T1000 (cell line): ENCODE data around the gene GTF2IRD1.
A peak's percentile ranks its signal among the peaks of the same experiment; 100 is the strongest.
"Not testable (repeated sequence)": the region's sequence is repeated elsewhere in the genome, so short reads cannot be mapped to it uniquely, and the experiment has no call there.

ENCODE experiments used
- DNase-seq: peaks from one replicate; lab custom pipeline; 2025; ENCODE audit warnings: mixed read lengths; lab: John Stamatoyannopoulos, UW

The GTF2IRD1 gene, protein sequence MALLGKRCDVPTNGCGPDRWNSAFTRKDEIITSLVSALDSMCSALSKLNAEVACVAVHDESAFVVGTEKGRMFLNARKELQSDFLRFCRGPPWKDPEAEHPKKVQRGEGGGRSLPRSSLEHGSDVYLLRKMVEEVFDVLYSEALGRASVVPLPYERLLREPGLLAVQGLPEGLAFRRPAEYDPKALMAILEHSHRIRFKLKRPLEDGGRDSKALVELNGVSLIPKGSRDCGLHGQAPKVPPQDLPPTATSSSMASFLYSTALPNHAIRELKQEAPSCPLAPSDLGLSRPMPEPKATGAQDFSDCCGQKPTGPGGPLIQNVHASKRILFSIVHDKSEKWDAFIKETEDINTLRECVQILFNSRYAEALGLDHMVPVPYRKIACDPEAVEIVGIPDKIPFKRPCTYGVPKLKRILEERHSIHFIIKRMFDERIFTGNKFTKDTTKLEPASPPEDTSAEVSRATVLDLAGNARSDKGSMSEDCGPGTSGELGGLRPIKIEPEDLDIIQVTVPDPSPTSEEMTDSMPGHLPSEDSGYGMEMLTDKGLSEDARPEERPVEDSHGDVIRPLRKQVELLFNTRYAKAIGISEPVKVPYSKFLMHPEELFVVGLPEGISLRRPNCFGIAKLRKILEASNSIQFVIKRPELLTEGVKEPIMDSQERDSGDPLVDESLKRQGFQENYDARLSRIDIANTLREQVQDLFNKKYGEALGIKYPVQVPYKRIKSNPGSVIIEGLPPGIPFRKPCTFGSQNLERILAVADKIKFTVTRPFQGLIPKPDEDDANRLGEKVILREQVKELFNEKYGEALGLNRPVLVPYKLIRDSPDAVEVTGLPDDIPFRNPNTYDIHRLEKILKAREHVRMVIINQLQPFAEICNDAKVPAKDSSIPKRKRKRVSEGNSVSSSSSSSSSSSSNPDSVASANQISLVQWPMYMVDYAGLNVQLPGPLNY

DNA sequence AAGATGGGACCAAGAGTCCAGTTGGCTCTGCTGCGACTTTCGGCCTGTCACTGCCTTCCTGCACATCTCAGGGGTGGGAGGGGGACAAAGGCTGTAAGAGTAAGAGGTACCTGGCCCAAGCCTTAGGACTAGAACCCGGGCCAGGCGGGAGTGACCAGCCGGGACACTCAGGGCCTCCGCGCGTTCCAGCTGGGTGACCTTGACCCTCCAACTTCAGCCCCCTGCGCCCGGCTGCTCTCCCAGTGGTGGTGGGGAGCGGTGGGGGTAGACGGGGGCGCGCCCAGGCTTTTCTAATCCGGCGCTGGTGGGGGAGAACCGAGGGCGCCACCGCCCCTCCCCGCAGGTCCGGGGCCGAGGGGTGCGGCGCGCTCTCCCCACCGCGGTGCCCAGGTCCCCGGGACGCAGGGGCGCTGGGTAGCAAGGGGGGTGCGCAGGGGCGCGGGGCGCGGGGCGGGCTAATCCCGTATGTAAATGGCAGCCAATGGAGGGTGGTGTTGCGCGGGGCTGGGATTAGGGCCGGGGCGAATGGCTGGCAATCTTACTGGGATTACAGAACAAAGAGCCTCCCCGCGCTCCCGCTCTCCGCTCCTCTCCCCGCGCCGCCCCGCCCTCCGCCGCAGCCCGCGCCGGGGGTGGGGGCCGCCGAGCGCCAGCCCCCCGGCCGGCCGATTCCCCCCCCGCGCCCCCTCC is at the start of gene GTF2IRD1:
Gene GTF2IRD1 (plus strand): TSS at position 585 of the 690 bp plus-strand sequence. CDS start 54,175 bp downstream, outside the sequence.
- DNase-seq: peak; percentile 43

DNA sequence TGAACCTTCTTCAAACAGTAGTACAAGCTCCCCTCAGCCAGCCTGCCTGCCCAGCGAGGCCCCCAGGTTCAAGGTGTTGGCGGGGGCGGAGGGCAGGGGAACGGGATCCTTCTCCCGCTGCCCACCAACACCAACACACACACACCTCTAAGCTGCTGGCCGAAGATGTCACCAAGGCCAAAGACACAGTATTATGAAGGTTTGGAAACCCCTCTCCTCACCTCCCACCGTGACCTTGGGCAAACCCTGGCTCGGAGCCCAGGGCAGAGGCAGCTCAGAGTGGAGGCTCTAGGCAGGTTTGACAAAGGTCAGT is 49.4 kb upstream of the GTF2IRD1 start:
- no peak for DNase-seq

DNA sequence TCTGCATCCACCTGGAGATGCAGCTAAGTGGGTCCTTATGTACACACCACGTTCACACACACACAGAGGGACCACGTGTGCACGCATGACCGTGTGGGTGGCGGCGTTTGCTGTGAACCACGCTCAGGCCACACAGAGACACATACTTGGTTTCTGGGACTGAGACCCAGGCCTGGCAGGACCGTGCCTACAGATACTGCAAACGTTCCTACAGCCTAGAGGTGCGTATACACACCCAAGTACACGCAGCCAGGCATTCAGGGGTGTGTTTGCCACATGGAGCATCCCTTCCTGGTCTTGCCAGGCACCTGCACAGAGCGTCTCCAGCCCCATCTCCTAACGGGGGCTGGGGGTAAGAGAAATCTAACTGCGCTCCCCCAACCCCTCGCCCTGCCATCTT is 49.0 kb upstream of the GTF2IRD1 start:
- no peak for DNase-seq

DNA sequence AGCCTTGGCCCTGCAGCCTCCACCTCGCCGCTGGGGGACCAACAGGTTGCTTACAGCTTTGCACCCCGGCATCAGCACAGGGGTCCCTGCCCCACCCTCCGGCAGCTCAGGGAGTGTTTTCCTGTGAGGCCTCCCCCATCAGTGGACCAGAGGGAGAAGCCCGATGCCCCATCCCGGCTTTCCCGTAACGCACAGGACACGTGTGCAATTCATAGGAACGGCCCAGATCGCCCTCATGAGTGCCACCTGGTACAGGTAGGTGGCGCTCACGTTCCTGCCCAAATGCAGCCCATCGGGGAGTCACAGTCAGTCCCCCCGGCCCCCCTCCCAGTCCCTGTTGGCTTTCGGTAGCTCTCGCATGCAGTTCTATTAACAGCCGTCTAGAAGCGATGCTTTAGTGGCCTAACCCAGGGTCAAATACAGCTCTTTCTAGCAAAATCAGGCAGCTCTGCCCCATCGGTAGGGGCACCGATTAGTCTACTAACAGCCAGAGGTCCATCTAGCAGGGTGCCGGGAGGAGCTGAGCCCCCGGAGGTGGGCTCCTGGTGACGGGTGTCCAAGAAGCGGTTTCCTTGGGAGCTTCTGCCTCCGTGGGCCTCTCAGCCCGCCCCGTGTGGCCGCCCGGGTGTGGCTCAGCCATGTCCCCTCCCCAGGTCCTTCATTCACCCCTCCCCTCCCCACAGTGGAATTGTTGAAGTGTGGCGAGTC is 48.4 kb upstream of the GTF2IRD1 start:
- DNase-seq: no peak

DNA sequence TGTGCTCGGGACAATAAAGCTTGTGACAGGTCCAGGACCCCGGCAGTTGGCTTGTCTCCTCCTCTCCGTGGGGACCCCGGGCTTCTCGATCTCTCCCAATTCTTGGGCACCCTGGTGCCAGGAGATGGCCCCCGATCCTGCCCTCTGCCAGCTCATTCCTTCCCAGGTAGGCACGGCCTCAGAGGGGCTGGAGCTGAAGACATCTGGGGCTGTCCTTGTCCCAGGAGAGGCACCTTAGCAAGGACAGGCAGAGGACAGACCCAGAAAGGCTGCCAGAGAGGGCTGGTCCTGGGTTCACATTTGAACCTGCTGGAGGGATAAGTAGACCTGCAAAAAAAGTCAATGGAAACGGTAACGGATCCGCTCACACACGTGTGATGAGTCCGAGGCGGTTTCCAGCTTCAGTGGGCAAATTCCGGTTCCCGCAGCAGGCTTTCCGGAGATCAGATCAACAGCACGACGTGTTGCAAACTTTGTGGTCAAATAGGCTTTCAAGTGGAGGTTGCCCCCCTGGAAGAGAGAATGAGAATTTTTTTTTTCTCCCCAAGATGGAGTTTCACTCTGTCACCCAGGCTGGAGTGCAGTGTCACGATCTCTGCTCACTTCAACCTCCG is 47.7 kb upstream of the GTF2IRD1 start:
- no peak for DNase-seq

DNA sequence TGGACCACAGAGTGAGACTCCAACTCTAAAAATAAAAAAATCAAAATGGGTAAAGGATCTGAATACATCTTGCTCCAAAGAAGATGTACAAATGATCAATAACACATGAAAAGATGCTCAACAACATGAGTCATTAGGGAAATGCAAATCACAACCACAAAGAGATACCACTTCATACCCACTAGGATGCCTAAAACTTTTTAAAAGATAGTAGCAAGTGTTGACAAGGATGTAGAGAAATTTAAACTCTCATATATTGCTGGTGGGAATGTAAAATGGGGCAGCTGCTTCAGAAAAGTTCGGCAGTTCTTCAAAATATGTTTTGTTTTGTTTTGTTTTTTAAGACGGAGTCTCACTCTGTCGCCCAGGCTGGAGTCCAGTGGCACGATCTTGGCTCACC is 45.7 kb upstream of the GTF2IRD1 start:
- DNase-seq: no peak

DNA sequence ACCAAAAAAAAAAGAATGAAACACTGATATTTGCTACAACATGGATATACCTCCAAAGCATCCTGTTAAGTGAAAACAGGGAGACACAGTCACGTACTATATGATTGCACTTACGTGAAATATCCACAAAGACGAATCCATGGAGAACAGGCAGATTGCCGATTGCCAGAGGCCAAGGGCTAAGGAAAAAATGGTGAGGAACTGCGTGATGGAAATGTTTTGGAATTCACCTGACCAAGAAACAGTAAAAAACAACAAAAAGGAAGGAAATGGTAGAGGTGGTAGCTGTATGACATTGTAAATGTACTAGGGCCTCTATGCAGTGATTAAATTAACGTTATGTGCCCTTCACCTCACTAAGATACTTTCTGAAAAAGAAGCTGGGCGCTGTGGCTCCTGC is 44.1 kb upstream of the GTF2IRD1 start:
- DNase-seq: no peak

DNA sequence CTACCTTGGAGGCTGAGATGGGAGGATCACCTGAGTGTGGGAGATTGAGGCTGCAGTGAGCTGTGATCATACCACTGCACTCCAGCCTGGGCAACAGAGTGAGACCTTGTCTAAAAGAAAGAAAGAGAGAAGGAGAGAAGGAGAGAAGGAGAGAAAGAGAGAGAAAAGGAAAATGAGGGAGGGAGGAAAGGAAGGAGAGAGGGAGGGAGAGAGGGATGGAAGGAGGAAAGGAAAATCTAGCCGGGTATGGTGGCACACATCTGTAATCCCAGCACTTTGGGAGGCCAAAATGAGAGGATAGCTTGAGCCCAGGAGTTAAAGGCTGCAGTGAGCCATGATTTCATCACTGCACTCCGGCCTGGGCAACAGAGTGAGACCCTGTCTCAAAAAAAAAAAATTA is 42.9 kb upstream of the GTF2IRD1 start:
- no peak for DNase-seq

DNA sequence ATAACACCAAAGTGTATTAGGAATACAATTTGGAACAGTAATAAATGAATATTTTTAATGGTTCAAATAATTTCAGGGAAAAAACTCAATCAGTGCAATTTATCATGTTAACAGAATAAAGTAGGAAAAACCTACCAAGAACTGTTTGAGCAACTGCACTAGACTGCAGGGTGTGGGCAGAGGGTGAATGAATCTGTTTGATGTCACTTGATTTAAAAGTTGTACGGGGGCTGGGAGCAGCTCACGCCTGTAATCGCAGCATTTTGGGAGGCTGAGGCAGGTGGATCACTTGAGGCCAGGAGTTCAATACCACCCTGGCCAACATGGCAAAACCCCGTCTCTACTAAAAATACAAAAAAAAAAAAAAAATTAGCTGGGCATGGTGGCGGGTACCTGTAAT is 42.1 kb upstream of the GTF2IRD1 start:
- DNase-seq: not testable (repeated sequence)

DNA sequence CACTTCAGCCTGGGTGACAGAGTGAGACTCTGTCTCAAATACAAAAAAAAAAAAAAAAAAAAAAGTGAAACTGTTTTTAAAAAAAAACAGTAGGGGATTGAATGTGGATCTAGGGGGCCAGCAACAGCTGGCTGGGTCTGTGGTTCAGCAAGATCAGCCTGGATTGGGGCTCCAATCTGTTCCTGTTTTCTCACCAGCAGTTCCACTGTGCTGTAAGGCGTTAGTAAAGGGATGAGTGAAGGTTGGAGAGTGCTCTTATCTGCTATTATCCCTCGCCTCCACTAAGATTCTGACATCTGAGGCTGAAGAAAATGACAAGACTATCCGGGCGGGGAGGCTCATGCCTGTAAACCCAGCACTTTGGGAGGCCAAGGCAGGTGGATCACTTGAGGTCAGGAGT is 41.6 kb upstream of the GTF2IRD1 start:
- DNase-seq: no peak

DNA sequence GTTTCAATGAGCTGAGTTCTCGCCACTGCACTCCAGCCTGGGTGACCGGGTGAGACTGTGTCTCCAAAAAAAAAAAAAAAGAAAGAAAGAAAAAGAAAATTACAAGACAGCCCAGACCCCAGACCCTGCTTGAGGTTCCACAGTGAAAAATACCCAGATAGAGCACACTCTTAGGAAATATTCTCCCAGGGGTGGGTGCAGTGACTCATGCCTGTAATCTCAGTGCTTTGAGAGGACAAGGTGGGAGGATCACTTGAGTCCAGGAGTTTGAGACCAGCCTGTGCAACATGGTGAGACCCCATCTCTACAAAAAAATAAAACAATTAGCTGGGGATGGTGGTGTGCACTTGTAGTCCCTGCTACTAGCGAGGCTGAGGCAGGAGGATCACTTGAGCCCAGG is 41.1 kb upstream of the GTF2IRD1 start:
- DNase-seq: no peak

DNA sequence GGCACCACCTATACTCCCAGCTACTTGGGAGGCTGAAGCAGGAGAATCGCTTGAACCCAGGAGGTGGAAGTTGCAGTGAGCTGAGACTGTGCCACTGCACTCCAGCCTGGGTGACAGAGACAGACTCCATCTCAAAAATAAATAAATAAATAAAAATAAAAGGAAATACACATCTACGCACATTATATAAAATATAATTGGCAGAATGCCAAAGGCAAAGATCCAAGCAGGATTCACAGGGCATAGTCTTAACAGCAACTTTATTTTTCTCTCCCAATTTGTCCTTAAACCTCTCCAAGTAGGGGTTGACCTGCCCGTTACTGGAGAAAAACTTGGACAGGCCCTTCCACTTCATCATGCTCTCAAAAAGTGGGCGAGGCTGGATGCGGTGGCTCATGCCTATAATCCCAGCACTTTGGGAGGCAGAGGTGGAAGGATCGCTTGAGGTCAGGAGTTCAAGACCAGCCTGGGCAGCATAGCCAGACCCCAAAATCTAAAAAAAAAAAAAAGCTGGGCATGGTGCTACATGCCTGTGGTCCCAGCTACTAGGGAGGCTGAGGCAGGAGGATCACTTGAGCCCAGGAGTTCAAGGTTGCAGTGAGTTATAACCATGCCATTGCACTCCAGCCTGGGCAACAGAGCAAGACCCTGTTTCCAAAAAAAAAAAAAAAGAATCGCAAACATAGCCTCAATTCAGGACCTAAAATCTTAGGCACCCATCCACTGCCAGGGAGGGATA is 38.9 kb upstream of the GTF2IRD1 start:
- not testable (repeated sequence) for DNase-seq

DNA sequence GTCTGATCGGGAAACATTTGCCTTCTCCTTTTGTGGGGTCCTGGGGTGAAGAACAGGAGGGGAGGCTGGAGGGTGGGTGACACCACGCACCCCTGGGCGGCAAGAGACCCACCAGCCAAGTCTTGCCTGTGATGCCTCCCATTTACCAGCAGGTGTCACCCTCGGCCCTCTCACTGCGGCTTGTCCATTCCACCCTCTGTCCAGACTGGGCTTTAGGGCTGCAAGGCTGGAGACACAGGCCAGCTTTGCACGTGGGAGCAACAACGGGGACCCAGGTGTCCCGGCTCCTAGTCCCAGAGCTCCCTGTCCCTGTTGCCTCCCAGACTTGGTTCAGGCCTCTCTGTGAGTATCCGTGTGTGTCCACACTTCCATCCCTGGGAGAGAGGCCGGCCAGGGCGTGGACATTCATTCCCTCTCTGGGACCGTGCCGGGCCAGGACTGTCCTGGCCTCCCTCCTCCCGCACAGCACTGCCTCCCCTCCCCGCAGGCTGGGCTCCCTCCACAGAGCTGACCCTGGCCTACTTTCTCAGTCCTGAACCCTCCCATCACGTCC is 36.2 kb upstream of the GTF2IRD1 start:
- peak; percentile 40 for DNase-seq

DNA sequence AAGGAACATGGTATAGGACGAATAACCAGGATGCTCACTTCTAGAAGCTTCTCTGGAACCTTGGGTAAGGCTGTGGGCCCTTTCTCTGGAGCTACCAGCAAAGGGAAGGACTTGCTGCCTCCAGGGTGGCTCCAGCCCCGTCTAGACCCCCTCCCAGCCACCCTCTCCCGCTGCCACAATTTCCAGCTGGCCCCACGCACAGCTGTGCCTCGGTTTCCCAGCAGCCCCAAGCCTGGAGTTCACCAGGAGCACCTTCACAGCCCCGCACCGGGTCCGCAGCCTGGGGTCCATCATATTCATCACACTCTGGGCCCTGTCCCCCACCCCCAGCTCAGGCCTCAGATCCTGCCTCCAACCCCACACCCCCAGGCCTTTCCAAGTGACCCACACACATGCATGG is 35.6 kb upstream of the GTF2IRD1 start:
- DNase-seq: no peak

DNA sequence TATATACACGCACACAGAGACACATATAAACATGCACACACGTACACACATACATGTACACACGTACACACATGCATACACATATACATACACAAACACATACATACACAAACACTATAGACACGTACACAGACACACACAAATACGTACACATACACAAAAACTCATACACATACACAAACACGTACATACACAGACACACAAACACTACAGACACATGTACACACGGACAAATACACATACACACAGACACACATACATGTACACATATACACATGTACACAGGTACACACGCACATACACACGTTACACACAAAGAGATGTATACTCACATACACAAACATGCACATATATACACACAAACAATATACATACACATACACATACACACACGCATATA is 35.2 kb upstream of the GTF2IRD1 start:
- no peak for DNase-seq

DNA sequence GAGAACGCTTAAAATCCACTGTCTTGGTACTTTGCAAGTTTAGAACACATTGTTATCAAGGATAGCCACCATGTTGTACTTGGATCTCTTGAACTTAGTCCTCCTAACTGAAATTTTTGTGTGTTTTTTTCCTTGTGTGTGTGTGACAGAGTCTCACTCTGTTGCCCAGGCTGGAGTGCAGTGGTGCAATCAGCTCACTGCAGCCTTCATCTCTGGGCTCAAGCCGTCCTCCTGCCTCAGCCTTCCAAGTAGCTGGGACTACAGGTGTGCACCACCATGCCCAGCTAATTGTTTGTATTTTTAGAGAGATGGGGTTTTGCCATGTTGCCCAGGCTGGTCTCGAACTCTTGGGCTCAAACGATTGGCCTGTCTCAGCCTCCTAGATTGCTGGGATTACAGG is 34.5 kb upstream of the GTF2IRD1 start:
- not testable (repeated sequence) for DNase-seq

DNA sequence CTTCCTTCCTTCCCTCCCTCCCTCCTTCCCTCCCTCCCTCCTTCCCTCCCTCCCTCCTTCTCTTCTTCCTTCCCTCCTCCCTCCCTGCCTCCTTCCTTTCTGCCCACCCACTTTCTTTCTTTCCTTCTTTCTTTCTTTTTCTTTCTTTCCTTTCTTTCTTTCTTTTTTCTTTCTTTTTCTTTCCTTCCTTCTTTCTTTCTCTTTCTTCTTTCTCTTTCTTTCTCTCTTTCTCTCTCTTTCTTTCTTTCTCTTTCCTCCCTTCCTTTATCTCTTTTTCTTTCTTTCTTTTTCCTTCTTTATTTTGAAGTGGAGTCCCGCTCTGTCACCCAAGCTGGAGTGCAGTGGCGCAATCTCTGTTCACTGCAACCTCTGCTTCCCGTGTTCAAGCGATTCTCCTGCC is 33.7 kb upstream of the GTF2IRD1 start:
- no peak for DNase-seq

DNA sequence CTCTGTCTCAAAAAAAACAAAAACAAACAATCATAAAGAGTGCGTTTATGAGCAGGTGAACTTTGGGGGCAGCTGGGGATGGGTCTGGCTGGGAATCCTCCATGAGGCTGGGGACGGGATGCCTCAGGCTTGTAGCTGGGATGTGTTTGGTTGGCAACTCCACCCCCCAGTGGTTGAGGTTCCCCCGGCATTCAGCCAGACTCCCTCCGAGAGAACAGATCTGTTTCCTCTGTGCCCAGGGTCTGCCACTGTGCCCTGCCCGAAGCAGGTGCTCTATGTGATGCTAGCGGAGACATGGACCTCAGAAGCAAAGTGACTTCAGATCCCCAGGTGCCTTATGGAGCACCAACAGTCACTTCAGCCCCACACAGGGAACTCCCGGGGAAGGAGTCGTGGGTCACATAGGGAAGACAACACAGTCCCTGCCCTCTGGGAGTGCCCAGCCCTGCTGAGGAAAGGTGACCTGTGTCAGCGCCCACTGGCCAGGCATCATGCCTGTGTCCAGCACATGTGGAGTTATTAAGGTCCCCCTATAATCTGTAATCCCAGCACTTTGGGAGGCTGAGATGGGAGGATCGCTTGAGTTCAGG is 29.3 kb upstream of the GTF2IRD1 start:
- no peak for DNase-seq

DNA sequence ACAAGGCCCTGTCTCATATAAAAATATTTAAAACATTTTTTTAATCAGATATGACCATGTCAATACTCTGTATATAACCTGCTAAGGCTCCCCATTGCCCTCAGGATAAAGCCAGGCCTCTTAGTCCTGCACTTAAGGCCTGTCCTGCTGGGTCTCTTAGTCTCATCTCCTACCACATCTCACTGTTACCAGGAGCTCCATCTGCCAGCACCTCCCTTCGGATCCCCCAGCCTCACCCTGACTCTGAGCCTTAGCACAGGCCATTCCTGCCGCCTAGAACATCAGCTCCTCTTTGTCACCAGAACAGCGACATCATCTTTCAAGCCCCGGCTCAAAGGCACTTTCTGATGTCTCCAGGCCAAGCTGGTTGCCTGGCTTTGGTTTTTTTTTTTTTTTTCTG is 25.7 kb upstream of the GTF2IRD1 start:
- DNase-seq: no peak

DNA sequence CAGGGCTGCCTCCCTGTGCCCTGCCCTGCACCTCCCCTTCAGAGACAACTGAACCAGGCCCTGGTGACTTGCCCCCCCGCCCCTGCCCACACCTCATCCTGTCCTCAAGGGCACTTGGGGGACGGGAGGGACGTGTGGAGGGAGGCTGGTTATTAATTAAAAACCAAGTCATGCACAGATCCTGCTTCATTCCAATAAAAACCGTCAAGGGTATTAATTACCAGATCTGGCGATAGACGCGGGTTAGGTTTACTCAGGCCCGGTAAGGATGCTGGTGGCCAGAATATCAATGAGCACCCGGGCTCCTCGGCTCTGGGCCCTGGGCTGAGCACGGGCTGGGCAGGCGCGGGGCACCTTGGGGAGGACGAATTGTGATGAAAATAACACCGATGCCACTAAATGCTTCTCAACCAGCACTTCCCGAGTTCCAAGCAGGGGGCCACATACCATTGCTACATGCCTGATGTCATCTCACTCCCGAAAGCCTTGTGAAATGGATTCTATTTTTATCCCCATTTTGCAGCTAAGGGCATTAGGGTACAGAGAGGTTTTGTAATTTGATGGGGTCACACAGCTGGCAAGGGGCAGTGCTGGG is 24.5 kb upstream of the GTF2IRD1 start:
- no peak for DNase-seq
